HG03135 (cell line): ENCODE data around the gene GPR37L1.

Experiments used
- ATAC-seq: cut with Tn5 transposase; IDR thresholded peaks from one replicate; pipeline ENCODE4 v1.9.1; 2021; ENCODE audit warnings: mild to moderate bottlenecking, moderate library complexity; ENCODE audit not compliant: unreplicated experiment

Gene GPR37L1

GRCh38 chr1:202122639-202123335 lies at the start of gene GPR37L1:
Gene GPR37L1 (plus strand): TSS chr1:202122917. CDS start chr1:202122964, 47 bp downstream.
- ATAC-seq = no peak

- ATAC-seq = no peak
Observed at GRCh38 chr1:202073206-202073605, 49.5 kb upstream of the GPR37L1 start.

GRCh38 chr1:202074985-202075384 lies 47.7 kb upstream of the GPR37L1 start:
- no peak for ATAC-seq

GRCh38 chr1:202075389-202075788 lies 47.3 kb upstream of the GPR37L1 start:
- no peak for ATAC-seq

- ATAC-seq = no peak
Observed at GRCh38 chr1:202076050-202076511, 46.6 kb upstream of the GPR37L1 start.

- ATAC-seq = no peak
Observed at GRCh38 chr1:202078241-202078640, 44.5 kb upstream of the GPR37L1 start.

- ATAC-seq = no peak
Observed at GRCh38 chr1:202081992-202082391, 40.7 kb upstream of the GPR37L1 start.

GRCh38 chr1:202084791-202085681 lies 37.7 kb upstream of the GPR37L1 start:
- no peak for ATAC-seq

GRCh38 chr1:202085682-202086373 lies 36.9 kb upstream of the GPR37L1 start:
- no peak for ATAC-seq

- ATAC-seq = no peak
Observed at GRCh38 chr1:202086579-202087350, 36.0 kb upstream of the GPR37L1 start.

GRCh38 chr1:202088206-202088605 lies 34.5 kb upstream of the GPR37L1 start:
- no peak for ATAC-seq

GRCh38 chr1:202090994-202091393 lies 31.7 kb upstream of the GPR37L1 start:
- ATAC-seq = no peak

- ATAC-seq = no peak
Observed at GRCh38 chr1:202093858-202094257, 28.9 kb upstream of the GPR37L1 start.

GRCh38 chr1:202101184-202101583 lies 21.5 kb upstream of the GPR37L1 start:
- no peak for ATAC-seq

GRCh38 chr1:202104073-202104472 lies 18.6 kb upstream of the GPR37L1 start:
- no peak for ATAC-seq

- ATAC-seq = no peak
Observed at GRCh38 chr1:202105571-202106339, 17.0 kb upstream of the GPR37L1 start.

- ATAC-seq = no peak
Observed at GRCh38 chr1:202106340-202107254, 16.1 kb upstream of the GPR37L1 start.

GRCh38 chr1:202107321-202107761 lies 15.4 kb upstream of the GPR37L1 start:
- ATAC-seq = no peak
